Measurements from ENCODE around the gene P3H3.

The P3H3 gene

DNA sequence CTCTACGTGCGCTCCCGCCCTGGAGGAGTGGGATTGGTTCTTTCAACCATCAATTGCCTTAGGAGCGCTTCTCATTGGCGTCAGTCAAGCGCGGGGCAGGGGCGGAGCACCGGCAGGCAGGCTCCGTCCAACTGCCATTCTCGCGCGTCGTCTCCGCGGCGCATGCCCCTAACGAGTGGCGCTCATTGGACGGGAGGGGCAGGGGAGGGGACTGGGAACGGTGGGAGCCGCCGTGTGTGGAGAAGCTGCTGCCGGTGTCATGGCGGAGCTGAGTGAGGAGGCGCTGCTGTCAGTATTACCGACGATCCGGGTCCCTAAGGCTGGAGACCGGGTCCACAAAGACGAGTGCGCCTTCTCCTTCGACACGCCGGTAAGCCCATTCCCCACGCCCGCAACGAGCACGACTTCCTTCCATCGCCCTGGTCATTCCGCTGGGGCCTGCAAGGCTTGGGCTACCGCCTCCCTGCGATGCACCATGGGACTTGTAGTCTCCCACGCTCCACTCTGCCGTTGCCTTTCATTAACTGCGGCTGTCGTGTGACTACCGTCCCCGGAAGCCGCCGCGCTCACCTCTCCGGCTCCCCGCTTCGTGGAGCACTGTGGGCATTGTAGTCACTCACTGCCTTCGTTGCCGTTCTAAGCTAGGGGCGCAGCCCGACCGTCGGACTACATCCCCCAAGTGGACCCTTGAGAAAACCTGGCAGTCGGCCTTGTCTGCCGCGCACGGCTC is 23.9 kb downstream of the P3H3 start, which contains the start of gene USP5 (continued):
- TF ChIP-seq, protein P1, sequence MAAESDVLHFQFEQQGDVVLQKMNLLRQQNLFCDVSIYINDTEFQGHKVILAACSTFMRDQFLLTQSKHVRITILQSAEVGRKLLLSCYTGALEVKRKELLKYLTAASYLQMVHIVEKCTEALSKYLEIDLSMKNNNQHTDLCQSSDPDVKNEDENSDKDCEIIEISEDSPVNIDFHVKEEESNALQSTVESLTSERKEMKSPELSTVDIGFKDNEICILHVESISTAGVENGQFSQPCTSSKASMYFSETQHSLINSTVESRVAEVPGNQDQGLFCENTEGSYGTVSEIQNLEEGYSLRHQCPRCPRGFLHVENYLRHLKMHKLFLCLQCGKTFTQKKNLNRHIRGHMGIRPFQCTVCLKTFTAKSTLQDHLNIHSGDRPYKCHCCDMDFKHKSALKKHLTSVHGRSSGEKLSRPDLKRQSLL (tag by site-specific recombination; IDR thresholded peaks at IDR 0.05) = peak; percentile 56
- TF ChIP-seq ZBTB8A (tag by site-specific recombination; IDR thresholded peaks at IDR 0.05) = peak; percentile 52
- TF ChIP-seq EGR2 (tag by site-specific recombination; IDR thresholded peaks at IDR 0.05; ENCODE audit: low read depth) = peak; percentile 46
- TF ChIP-seq ZNF658 (tag by site-specific recombination; IDR thresholded peaks at IDR 0.05) = no peak
- TF ChIP-seq ZNF23 (tag by site-specific recombination; IDR thresholded peaks at IDR 0.05; ENCODE audit: borderline replicate concordance) = no peak
- TF ChIP-seq ZNF623 (tag by site-specific recombination; IDR thresholded peaks at IDR 0.05) = no peak
- no peak for TF ChIP-seq MZF1 (tag by site-specific recombination; IDR thresholded peaks at IDR 0.05; ENCODE audit: borderline replicate concordance)
- TF ChIP-seq, protein P2, sequence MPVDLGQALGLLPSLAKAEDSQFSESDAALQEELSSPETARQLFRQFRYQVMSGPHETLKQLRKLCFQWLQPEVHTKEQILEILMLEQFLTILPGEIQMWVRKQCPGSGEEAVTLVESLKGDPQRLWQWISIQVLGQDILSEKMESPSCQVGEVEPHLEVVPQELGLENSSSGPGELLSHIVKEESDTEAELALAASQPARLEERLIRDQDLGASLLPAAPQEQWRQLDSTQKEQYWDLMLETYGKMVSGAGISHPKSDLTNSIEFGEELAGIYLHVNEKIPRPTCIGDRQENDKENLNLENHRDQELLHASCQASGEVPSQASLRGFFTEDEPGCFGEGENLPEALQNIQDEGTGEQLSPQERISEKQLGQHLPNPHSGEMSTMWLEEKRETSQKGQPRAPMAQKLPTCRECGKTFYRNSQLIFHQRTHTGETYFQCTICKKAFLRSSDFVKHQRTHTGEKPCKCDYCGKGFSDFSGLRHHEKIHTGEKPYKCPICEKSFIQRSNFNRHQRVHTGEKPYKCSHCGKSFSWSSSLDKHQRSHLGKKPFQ (tag by site-specific recombination; IDR thresholded peaks at IDR 0.05) = no peak
- TF ChIP-seq, protein P3, sequence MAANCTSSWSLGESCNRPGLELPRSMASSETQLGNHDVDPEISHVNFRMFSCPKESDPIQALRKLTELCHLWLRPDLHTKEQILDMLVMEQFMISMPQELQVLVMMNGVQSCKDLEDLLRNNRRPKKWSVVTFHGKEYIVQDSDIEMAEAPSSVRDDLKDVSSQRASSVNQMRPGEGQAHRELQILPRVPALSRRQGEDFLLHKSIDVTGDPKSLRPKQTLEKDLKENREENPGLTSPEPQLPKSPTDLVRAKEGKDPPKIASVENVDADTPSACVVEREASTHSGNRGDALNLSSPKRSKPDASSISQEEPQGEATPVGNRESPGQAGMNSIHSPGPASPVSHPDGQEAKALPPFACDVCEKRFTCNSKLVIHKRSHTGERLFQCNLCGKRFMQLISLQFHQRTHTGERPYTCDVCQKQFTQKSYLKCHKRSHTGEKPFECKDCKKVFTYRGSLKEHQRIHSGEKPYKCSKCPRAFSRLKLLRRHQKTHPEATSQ (tag by site-specific recombination; IDR thresholded peaks at IDR 0.05) = no peak
- TF ChIP-seq ZNF341 (tag by site-specific recombination; IDR thresholded peaks at IDR 0.05; ENCODE audit: low read depth) = peak; percentile 93
- TF ChIP-seq ZNF404 (tag by site-specific recombination; IDR thresholded peaks at IDR 0.05) = no peak
- TF ChIP-seq PRDM1 (tag by site-specific recombination; IDR thresholded peaks at IDR 0.05) = no peak
- TF ChIP-seq, protein P4, sequence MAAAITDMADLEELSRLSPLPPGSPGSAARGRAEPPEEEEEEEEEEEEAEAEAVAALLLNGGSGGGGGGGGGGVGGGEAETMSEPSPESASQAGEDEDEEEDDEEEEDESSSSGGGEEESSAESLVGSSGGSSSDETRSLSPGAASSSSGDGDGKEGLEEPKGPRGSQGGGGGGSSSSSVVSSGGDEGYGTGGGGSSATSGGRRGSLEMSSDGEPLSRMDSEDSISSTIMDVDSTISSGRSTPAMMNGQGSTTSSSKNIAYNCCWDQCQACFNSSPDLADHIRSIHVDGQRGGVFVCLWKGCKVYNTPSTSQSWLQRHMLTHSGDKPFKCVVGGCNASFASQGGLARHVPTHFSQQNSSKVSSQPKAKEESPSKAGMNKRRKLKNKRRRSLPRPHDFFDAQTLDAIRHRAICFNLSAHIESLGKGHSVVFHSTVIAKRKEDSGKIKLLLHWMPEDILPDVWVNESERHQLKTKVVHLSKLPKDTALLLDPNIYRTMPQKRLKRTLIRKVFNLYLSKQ (tag by site-specific recombination; IDR thresholded peaks at IDR 0.05; ENCODE audit: borderline replicate concordance) = no peak
- no peak for TF ChIP-seq ZNF549 (tag by site-specific recombination; IDR thresholded peaks at IDR 0.05)
- no peak for TF ChIP-seq ZNF792 (tag by site-specific recombination; IDR thresholded peaks at IDR 0.05)
- TF ChIP-seq ZNF184 (tag by site-specific recombination; IDR thresholded peaks at IDR 0.05) = no peak
- TF ChIP-seq ZEB2 (tag by site-specific recombination; IDR thresholded peaks at IDR 0.05) = peak; percentile 93
- TF ChIP-seq, protein P5, sequence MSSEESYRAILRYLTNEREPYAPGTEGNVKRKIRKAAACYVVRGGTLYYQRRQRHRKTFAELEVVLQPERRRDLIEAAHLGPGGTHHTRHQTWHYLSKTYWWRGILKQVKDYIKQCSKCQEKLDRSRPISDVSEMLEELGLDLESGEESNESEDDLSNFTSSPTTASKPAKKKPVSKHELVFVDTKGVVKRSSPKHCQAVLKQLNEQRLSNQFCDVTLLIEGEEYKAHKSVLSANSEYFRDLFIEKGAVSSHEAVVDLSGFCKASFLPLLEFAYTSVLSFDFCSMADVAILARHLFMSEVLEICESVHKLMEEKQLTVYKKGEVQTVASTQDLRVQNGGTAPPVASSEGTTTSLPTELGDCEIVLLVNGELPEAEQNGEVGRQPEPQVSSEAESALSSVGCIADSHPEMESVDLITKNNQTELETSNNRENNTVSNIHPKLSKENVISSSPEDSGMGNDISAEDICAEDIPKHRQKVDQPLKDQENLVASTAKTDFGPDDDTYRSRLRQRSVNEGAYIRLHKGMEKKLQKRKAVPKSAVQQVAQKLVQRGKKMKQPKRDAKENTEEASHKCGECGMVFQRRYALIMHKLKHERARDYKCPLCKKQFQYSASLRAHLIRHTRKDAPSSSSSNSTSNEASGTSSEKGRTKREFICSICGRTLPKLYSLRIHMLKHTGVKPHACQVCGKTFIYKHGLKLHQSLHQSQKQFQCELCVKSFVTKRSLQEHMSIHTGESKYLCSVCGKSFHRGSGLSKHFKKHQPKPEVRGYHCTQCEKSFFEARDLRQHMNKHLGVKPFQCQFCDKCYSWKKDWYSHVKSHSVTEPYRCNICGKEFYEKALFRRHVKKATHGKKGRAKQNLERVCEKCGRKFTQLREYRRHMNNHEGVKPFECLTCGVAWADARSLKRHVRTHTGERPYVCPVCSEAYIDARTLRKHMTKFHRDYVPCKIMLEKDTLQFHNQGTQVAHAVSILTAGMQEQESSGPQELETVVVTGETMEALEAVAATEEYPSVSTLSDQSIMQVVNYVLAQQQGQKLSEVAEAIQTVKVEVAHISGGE (tag by site-specific recombination; conservative IDR thresholded peaks at IDR 0.05; ENCODE audit: low read depth) = peak; percentile 99
- TF ChIP-seq, protein P6, sequence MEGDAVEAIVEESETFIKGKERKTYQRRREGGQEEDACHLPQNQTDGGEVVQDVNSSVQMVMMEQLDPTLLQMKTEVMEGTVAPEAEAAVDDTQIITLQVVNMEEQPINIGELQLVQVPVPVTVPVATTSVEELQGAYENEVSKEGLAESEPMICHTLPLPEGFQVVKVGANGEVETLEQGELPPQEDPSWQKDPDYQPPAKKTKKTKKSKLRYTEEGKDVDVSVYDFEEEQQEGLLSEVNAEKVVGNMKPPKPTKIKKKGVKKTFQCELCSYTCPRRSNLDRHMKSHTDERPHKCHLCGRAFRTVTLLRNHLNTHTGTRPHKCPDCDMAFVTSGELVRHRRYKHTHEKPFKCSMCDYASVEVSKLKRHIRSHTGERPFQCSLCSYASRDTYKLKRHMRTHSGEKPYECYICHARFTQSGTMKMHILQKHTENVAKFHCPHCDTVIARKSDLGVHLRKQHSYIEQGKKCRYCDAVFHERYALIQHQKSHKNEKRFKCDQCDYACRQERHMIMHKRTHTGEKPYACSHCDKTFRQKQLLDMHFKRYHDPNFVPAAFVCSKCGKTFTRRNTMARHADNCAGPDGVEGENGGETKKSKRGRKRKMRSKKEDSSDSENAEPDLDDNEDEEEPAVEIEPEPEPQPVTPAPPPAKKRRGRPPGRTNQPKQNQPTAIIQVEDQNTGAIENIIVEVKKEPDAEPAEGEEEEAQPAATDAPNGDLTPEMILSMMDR (tag by site-specific recombination; IDR thresholded peaks at IDR 0.05) = peak; percentile 70
- TF ChIP-seq ZNF560 (tag by site-specific recombination; IDR thresholded peaks at IDR 0.05; ENCODE audit: borderline replicate concordance) = no peak
- peak; percentile 95 for TF ChIP-seq WT1 (tag by site-specific recombination; IDR thresholded peaks at IDR 0.05)
- no peak for TF ChIP-seq ZNF677 (tag by site-specific recombination; IDR thresholded peaks at IDR 0.05)
- no peak for TF ChIP-seq ZNF610 (tag by site-specific recombination; IDR thresholded peaks at IDR 0.05; ENCODE audit: borderline replicate concordance)
- TF ChIP-seq ZNF776 (tag by site-specific recombination; IDR thresholded peaks at IDR 0.05; ENCODE audit: borderline replicate concordance) = no peak
- peak; percentile 99 for TF ChIP-seq KLF8 (tag by site-specific recombination; IDR thresholded peaks at IDR 0.05)
- TF ChIP-seq ZNF629 (tag by site-specific recombination; IDR thresholded peaks at IDR 0.05) = peak; percentile 52; the same call in 1 of the 2 replicates
- TF ChIP-seq, protein P7, sequence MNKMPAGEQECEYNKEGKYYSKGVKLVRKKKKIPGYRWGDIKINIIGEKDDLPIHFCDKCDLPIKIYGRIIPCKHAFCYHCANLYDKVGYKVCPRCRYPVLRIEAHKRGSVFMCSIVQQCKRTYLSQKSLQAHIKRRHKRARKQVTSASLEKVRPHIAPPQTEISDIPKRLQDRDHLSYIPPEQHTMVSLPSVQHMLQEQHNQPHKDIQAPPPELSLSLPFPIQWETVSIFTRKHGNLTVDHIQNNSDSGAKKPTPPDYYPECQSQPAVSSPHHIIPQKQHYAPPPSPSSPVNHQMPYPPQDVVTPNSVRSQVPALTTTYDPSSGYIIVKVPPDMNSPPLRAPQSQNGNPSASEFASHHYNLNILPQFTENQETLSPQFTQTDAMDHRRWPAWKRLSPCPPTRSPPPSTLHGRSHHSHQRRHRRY (tag by site-specific recombination; IDR thresholded peaks at IDR 0.05) = no peak
- TF ChIP-seq ZBTB48 (tag by site-specific recombination; IDR thresholded peaks at IDR 0.05) = peak; percentile 66
